T-helper 1 cell (primary cell): ENCODE results near the gene RPL28.

Source experiments
- DNase-seq, 5 donors: peaks; one replicate each; pipeline ENCODE4 v3.0.0-alpha.2; 2012 to 2020
- total RNA-seq, 4 donors: gene quantifications; one replicate each; lab custom pipeline; 2026; lab: John Stamatoyannopoulos, UW

The RPL28 gene
- 331 to 497 (median 403) reads per million in 4 donors for total RNA-seq

GRCh38 chr19:55385724-55386492 lies at the start of gene RPL28:
Gene RPL28, plus strand, starts transcription at chr19:55385932. Its CDS starts 426 bp downstream, at chr19:55386358.
- DNase-seq = peak; percentile 94 to 99 (median 97)

GRCh38 chr19:55336101-55336500 lies 49.6 kb upstream of the RPL28 start:
- DNase-seq = no peak

- peak; percentile 100 for DNase-seq
Observed at GRCh38 chr19:55339105-55339888, 46.4 kb upstream of the RPL28 start, which contains the start of gene KMT5C. Gene KMT5C, plus strand, starts transcription at chr19:55339876. Its CDS starts 2,061 bp downstream, at chr19:55341937.

- DNase-seq = peak in 2 of 5 donors; percentile 22 to 24
Observed at GRCh38 chr19:55339889-55340783, 45.6 kb upstream of the RPL28 start.

- DNase-seq = no peak
Observed at GRCh38 chr19:55340784-55341147, 45.0 kb upstream of the RPL28 start.

GRCh38 chr19:55341171-55341588 lies 44.6 kb upstream of the RPL28 start:
- peak in 3 of 5 donors; percentile 38 to 51 (median 42) for DNase-seq

- no peak for DNase-seq
Observed at GRCh38 chr19:55341595-55342531, 43.9 kb upstream of the RPL28 start.

- no peak for DNase-seq
Observed at GRCh38 chr19:55344444-55344843, 41.3 kb upstream of the RPL28 start.

GRCh38 chr19:55345101-55345817 lies 40.5 kb upstream of the RPL28 start:
- no peak for DNase-seq

- no peak for DNase-seq
Observed at GRCh38 chr19:55345818-55346724, 39.7 kb upstream of the RPL28 start.

- DNase-seq = no peak
Observed at GRCh38 chr19:55346725-55347441, 38.8 kb upstream of the RPL28 start.

- DNase-seq = no peak
Observed at GRCh38 chr19:55347442-55348009, 38.2 kb upstream of the RPL28 start.

- no peak for DNase-seq
Observed at GRCh38 chr19:55348317-55349034, 37.3 kb upstream of the RPL28 start.

GRCh38 chr19:55350620-55351315 lies 35.0 kb upstream of the RPL28 start:
- DNase-seq = no peak

- DNase-seq = no peak
Observed at GRCh38 chr19:55352040-55352439, 33.7 kb upstream of the RPL28 start.

GRCh38 chr19:55352549-55353145 lies 33.1 kb upstream of the RPL28 start:
- DNase-seq = no peak

GRCh38 chr19:55353356-55353802 lies 32.4 kb upstream of the RPL28 start:
- no peak for DNase-seq
